Upper lobe of right lung (tissue), 1 donor: Measurements from ENCODE around the gene LONRF3. TPM values are rescaled to one million over a fixed set of nuclear protein-coding genes. Genes with fewer than 3 reads are reported as not detected.
A peak's percentile ranks its signal among the peaks of the same experiment; 100 is the strongest.

ENCODE experiments used
- ATAC-seq: fragments of 200-7000 bp; cut with Tn5 transposase; one replicate; pipeline ENCODE4 v1.9.1; 2020; ENCODE audit warnings: mild to moderate bottlenecking, moderate library complexity
- DNase-seq: peaks from one replicate; pipeline ENCODE4 v3.0.0-alpha.2; 2020
- H3K27ac ChIP-seq: fragments of 200-600 bp; one replicate; pipeline ENCODE4 v1.8.0; 2022
- H3K27me3 ChIP-seq: fragments of 200-600 bp; one replicate; pipeline ENCODE4 v1.8.0; 2022; ENCODE audit warnings: mild to moderate bottlenecking
- H3K36me3 ChIP-seq: fragments of 200-600 bp; one replicate; pipeline ENCODE4 v1.8.0; 2022
- H3K4me1 ChIP-seq: fragments of 200-600 bp; one replicate; pipeline ENCODE4 v1.8.0; 2022
- H3K4me3 ChIP-seq: fragments of 200-600 bp; one replicate; pipeline ENCODE4 v1.8.0; 2022; ENCODE audit warnings: mild to moderate bottlenecking
- H3K9me3 ChIP-seq: fragments of 200-600 bp; one replicate; pipeline ENCODE4 v1.8.0; 2022
- intact Hi-C: fragments of 100-400 bp; cut with DNase I; formaldehyde crosslinking; loops from one replicate; pipeline ENCODE4 v1.11.0; 2022
- total RNA-seq: library from RNA; stranded (reverse); fragmentation: NEBNext Ultra II Directional; extraction: Animal tissue kit (Norgen Biotek cat#: 25700); gene quantifications from one replicate; pipeline ENCODE4 v1.2.1, GENCODE V29; 2021
- TF ChIP-seq, protein P1 (sequence below): fragments of 200-600 bp; IDR thresholded peaks from one replicate; pipeline ENCODE4 v1.8.0; 2022; ENCODE audit warnings: antibody characterized with exemption
- donor health status: DM: no; HTN: yes; CAD: no; lungs with severe emphysema.

LONRF3 gene
- total RNA-seq, 1 donor from 2014 or later: 24.4 TPM

DNA sequence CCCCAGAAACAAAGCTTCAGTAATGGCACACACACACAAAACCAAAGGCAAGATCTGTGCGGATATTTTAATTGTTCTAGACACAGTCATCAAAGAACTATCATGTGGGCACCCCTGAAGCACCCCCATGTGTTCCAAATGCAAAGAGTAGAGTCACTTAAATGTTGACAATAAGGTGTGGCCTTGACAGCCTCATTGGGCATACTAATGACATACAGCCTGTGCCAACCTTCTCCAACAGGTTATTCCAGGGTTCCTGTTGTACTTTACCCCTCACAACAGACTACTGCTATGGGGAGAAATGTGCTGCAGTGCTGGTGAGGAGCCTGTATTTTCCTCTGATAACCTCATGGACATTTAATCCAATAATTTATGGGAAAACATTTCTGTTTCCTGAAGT, 68.6 kb downstream of the LONRF3 start:
- Histone ChIP-seq H3K27ac (no peak overlapping the region), H3K27me3 (no peaks in the 10 kb centered on the region), H3K36me3 (no peaks in the 10 kb centered on the region), H3K9me3 (no peaks in the 10 kb centered on the region), H3K4me1 (no peaks in the 10 kb centered on the region), H3K4me3 (no peak overlapping the region)
- DNase-seq: no peak
- TF ChIP-seq, protein P1, sequence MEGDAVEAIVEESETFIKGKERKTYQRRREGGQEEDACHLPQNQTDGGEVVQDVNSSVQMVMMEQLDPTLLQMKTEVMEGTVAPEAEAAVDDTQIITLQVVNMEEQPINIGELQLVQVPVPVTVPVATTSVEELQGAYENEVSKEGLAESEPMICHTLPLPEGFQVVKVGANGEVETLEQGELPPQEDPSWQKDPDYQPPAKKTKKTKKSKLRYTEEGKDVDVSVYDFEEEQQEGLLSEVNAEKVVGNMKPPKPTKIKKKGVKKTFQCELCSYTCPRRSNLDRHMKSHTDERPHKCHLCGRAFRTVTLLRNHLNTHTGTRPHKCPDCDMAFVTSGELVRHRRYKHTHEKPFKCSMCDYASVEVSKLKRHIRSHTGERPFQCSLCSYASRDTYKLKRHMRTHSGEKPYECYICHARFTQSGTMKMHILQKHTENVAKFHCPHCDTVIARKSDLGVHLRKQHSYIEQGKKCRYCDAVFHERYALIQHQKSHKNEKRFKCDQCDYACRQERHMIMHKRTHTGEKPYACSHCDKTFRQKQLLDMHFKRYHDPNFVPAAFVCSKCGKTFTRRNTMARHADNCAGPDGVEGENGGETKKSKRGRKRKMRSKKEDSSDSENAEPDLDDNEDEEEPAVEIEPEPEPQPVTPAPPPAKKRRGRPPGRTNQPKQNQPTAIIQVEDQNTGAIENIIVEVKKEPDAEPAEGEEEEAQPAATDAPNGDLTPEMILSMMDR: no peak
- no peak for ATAC-seq
- intact Hi-C loops: no loop called here

DNA sequence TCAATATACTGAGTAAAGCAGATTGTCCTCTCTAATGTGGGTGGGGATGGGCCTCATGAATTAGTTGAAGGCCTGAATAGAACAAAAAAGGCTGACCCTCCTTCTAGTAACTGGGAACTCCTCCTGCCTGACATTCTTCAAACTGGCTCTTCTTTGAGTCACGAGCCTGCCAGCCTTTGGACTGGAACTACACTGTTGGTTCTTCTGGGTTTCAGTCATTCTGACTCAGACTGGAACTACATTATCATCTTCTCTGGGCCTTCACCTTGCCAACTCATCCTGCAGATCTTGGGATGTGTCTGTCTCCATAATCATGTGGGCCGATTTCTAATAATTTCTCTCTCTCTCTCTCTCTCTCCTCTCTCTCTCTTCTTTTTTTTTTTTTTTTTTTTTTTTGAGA, 71.5 kb downstream of the LONRF3 start:
- no peaks in the 10 kb centered on the region for H3K9me3 ChIP-seq
- H3K4me3 ChIP-seq: no peak overlapping the region
- no peaks in the 10 kb centered on the region for H3K4me1 ChIP-seq
- H3K36me3 ChIP-seq: no peaks in the 10 kb centered on the region
- ATAC-seq (no peak), DNase-seq (no peak)
- TF ChIP-seq, protein P1: no peak
- intact Hi-C loops: no loop called here
- no peaks in the 10 kb centered on the region for H3K27me3 ChIP-seq
- no peak overlapping the region for H3K27ac ChIP-seq

DNA sequence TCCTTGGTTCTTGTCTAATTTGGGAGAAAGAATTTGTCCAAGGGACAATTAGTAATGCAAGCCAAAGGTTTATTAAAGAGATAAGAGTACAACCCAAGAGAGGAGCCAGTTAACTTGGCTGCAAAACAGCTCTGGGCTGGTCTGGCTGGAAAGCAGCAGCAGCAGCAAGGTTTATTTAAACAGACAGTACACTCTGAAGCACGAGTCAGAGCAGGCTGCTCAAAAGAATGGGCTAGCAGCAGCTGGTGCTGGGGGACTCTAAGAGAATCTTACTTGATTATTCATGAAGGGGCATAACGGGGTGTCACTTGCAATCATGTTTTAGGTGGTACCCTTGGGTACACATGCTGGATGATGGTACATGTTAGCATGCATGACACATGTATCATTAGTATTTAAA, 81.3 kb downstream of the LONRF3 start:
- Histone ChIP-seq H3K36me3 (no peaks in the 10 kb centered on the region), H3K9me3 (no peaks in the 10 kb centered on the region), H3K4me3 (no peak overlapping the region), H3K27me3 (no peaks in the 10 kb centered on the region), H3K27ac (no peak overlapping the region), H3K4me1 (no peaks in the 10 kb centered on the region)
- ATAC-seq (no peak), DNase-seq (no peak)
- TF ChIP-seq, protein P1: no peak
- intact Hi-C loops: no loop called here

DNA sequence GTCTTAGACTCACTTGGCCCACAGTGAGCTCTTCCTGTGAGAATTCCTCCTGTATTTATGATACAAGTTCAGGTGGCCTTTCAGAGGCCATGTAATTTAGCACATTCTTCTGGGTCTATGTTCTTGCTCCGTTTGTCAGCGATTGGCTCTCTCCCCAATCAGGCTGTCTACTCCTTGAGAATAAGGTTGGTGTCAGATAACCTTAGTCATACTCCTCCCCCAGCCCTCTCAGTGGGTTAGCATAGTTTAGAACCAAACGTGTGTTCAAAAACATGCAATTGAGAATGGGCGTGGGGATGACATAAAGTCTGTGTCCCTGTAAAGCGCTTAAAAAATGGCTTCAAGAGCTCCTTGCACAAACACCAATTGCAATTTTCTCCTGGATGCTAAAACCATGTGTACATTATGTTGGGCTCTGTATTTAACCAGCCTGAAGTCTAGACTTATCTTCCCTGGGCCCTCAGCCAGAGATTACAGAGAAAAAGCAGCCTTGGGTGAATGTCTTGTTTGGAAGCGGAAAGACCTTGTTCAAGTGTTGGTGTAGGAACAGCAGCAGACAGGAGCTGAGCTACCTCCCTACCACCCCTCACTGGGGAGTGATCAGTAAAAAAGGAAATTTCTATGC, 88.4 kb downstream of the LONRF3 start:
- Histone ChIP-seq H3K27me3 (no peaks in the 10 kb centered on the region), H3K4me3 (no peak overlapping the region), H3K4me1 (no peaks in the 10 kb centered on the region), H3K9me3 (no peaks in the 10 kb centered on the region), H3K36me3 (no peaks in the 10 kb centered on the region), H3K27ac (no peak overlapping the region)
- intact Hi-C loops: no loop called here
- ATAC-seq (peak; percentile 63), DNase-seq (no peak)
- TF ChIP-seq, protein P1: no peak

DNA sequence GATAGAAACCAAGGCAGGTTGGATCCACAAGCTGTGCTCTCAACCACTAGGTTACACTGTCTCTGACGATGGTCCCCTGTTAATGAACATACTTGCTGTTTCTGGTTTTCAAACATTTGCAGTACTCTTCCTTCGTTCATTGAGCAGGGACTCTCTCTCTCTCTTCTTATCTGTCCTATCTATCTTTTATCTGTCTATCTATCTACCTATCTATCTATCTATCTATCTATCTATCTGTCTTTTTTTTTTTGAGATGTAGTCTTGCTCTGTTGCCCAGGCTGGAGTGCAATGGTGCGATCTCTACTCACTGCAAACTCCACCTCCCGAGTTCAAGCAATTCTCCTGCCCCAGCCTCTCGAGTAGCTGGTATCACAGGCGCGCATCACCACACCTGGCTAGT, 89.0 kb downstream of the LONRF3 start:
- Histone ChIP-seq H3K27ac (no peak overlapping the region), H3K4me1 (no peaks in the 10 kb centered on the region), H3K27me3 (no peaks in the 10 kb centered on the region), H3K4me3 (no peak overlapping the region), H3K9me3 (no peaks in the 10 kb centered on the region), H3K36me3 (no peaks in the 10 kb centered on the region)
- intact Hi-C loops: no loop called here
- ATAC-seq (no peak), DNase-seq (no peak)
- TF ChIP-seq, protein P1: no peak
